Body of pancreas (tissue), 4 donors: Measurements from ENCODE around the gene METTL21C. TPM values are rescaled to one million over a fixed set of nuclear protein-coding genes. Genes with fewer than 3 reads are reported as not detected.

Experiments
- ATAC-seq: fragments of 150-250 bp; one replicate; pipeline ENCODE4 v1.9.1; 2016
- DNase-seq, 4 donors: peaks; one replicate each; pipeline ENCODE4 v3.0.0-alpha.2; 2019
- H3K27ac ChIP-seq, 4 donors: fragments of 200-600 bp; sonication (generic); 1 replicate in 3 of 4; 2 replicates in 1 of 4; pipeline versions ENCODE4 v1.5.1 to v1.6.1; 2016 to 2019; ENCODE audit warnings: mild to moderate bottlenecking in 1 of 4, mixed read lengths in 1 of 4, moderate library complexity in 1 of 4
- H3K27me3 ChIP-seq, 2 donors: fragments of 200-600 bp; sonication (generic); one replicate each; pipeline ENCODE4 v1.6.0; 2016; ENCODE audit warnings: mild to moderate bottlenecking in 1 of 2
- H3K36me3 ChIP-seq, 2 donors: fragments of 200-600 bp; sonication (generic); replicated peaks in 1 of 2; 2 replicates each; pipeline ENCODE4 v1.5.1; 2016; ENCODE audit warnings: low read depth in 2 of 2; ENCODE audit not compliant: insufficient read depth in 1 of 2
- H3K4me1 ChIP-seq: fragments of 200-600 bp; sonication (generic); one replicate; pipeline ENCODE4 v1.6.0; 2016
- H3K4me3 ChIP-seq, 2 donors: fragments of 200-600 bp; sonication (generic); 1 replicate in 1 of 2; 2 replicates in 1 of 2; pipeline ENCODE4 v1.5.1; 2016 to 2019
- H3K9me3 ChIP-seq, 3 donors: fragments of 200-600 bp; sonication (generic); 1 replicate in 2 of 3; 2 replicates in 1 of 3; pipeline ENCODE4 v1.5.1; 2016
- POLR2A ChIP-seq, 3 donors: fragments of 450-650 bp; IDR thresholded peaks; one replicate each; pipeline ENCODE4 v1.6.1; 2016; ENCODE audit warnings: antibody characterized with exemption in 3 of 3, mild to moderate bottlenecking in 2 of 3
- WGBS, 2 donors: methylation state at CpG; one replicate each; pipeline ENCODE4 v1.1.5; 2017; 5-methylcytosine and 5-hydroxymethylcytosine counted together
- intact Hi-C: fragments of 100-400 bp; cut with DNase I; formaldehyde crosslinking; loops from one replicate; pipeline ENCODE4 v1.15.1; 2023
- total RNA-seq, 2 donors: library from RNA; depleted of rRNA; stranded (reverse); fragments of >200 nt; gene quantifications; one replicate each; pipeline ENCODE4 v1.1.0, GENCODE V29; 2016
- TF ChIP-seq, protein P1 (sequence below), 7 experiments: fragments of 450-650 bp in 4 of 7; fragments of 200-600 bp in 3 of 7; sonication (generic) in 3 of 7; IDR thresholded peaks; one replicate each; pipeline ENCODE4 v1.5.1; 2016 to 2019; ENCODE audit warnings: antibody characterized with exemption in 7 of 7

The METTL21C gene
- total RNA-seq, 2 donors from 2014 or later = not detected

DNA sequence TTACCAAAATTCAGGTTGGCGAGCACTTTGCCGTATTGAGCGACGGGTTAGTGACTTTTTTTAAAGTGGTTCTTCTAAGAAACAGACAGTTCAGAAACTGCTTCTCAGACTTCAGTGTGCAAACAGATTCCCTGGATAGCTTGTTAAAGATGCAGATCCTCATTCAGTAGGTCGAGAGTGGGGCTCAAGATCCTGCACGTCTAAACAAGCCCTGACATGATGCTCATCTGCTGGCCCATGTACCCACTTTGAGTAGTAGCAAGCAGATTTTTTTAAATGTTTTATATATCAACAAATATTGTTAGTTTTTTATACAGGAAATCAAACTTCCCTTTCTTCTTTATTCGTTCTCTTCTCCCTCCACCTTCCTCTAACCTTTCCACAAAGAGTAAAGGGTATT is 7.3 kb downstream of the METTL21C start:
- no peak for ATAC-seq
- no peaks in the 10 kb centered on the region for H3K4me1 ChIP-seq
- intact Hi-C loops = no loop called here
- H3K4me3 ChIP-seq = no peak overlapping the region
- H3K27ac ChIP-seq = no peak overlapping the region
- no peak for TF ChIP-seq POLR2A (IDR thresholded peaks at IDR 0.05)
- TF ChIP-seq, protein P1, sequence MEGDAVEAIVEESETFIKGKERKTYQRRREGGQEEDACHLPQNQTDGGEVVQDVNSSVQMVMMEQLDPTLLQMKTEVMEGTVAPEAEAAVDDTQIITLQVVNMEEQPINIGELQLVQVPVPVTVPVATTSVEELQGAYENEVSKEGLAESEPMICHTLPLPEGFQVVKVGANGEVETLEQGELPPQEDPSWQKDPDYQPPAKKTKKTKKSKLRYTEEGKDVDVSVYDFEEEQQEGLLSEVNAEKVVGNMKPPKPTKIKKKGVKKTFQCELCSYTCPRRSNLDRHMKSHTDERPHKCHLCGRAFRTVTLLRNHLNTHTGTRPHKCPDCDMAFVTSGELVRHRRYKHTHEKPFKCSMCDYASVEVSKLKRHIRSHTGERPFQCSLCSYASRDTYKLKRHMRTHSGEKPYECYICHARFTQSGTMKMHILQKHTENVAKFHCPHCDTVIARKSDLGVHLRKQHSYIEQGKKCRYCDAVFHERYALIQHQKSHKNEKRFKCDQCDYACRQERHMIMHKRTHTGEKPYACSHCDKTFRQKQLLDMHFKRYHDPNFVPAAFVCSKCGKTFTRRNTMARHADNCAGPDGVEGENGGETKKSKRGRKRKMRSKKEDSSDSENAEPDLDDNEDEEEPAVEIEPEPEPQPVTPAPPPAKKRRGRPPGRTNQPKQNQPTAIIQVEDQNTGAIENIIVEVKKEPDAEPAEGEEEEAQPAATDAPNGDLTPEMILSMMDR (IDR thresholded peaks at IDR 0.05) = no peak
- no peaks in the 10 kb centered on the region for H3K27me3 ChIP-seq
- H3K36me3 ChIP-seq = no peaks in the 10 kb centered on the region
- DNase-seq = no peak
- H3K9me3 ChIP-seq = no peaks in the 10 kb centered on the region
- WGBS, 2 donors = 64% methylated on average over 7 of the region's 7 CpGs

- Histone ChIP-seq H3K27ac (no peak overlapping the region), H3K36me3 (no peaks in the 10 kb centered on the region), H3K4me3 (no peak overlapping the region), H3K27me3 (no peaks in the 10 kb centered on the region), H3K9me3 (no peaks in the 10 kb centered on the region), H3K4me1 (no peaks in the 10 kb centered on the region)
- no peak for DNase-seq
- no peak for ATAC-seq
- no peak for TF ChIP-seq POLR2A (IDR thresholded peaks at IDR 0.05)
- TF ChIP-seq, protein P1 (IDR thresholded peaks at IDR 0.05) = no peak
- intact Hi-C loops = no loop called here
- 63 to 80% methylated on average over 3 of the region's 3 CpGs for WGBS, 2 donors
Measured at GRCh38 chr13:102686024-102686423, 8.8 kb downstream of the METTL21C start.

DNA sequence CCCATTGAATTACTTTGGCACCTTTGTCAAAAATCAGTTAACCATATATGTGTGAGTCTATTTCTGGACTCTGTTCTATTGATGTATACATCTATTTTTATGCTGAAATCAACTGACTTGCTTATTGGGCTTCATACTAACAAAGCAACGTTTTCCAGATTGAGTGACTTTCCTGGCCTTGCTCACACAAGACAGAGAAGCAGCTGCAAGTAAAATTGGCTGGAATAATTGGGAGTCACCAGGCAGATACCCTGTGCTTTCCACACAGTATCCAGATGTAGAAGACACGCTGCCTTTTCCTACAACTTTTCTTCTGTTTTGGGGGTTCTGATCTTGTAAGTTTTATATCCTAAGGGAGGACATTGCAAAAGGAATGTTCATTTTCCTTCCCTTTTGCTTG is 11.2 kb downstream of the METTL21C start:
- WGBS, 2 donors = 58 to 64% methylated on average over 2 of the region's 2 CpGs
- ATAC-seq (no peak), DNase-seq (no peak)
- intact Hi-C loops = no loop called here
- Histone ChIP-seq H3K4me3 (no peak overlapping the region), H3K27ac (no peak overlapping the region), H3K4me1 (no peaks in the 10 kb centered on the region), H3K27me3 (no peaks in the 10 kb centered on the region), H3K36me3 (no peaks in the 10 kb centered on the region), H3K9me3 (no peaks in the 10 kb centered on the region)
- TF ChIP-seq, protein P1 (IDR thresholded peaks at IDR 0.05) = no peak
- TF ChIP-seq POLR2A (IDR thresholded peaks at IDR 0.05) = no peak

DNA sequence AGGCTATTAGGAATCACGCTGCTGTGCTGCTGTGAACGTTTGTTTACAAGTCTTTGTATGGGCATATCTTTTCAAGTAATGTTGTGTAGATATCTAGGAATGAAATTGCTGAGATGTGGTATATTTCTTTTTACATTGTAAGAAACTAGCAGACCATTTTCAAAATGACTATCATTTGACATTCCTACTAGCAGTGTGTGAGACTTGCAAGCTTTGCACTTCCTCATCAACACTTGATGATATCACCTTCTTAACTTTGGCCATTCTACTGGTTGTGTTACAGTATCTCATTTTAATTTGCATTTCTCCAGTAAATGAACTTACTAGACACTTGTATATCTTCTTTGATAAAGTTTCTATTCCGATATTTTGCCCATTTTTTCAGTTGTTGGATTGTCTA is 12.1 kb downstream of the METTL21C start:
- Histone ChIP-seq H3K27ac (no peak overlapping the region), H3K4me1 (no peaks in the 10 kb centered on the region), H3K27me3 (no peaks in the 10 kb centered on the region), H3K9me3 (no peaks in the 10 kb centered on the region), H3K4me3 (no peak overlapping the region), H3K36me3 (peaks cover 0 to under 1% of the 10 kb centered on the region in 2 donors)
- DNase-seq = no peak
- TF ChIP-seq POLR2A (IDR thresholded peaks at IDR 0.05) = no peak
- TF ChIP-seq, protein P1 (IDR thresholded peaks at IDR 0.05) = no peak
- intact Hi-C loops = no loop called here
- 52 to 54% methylated on average over 3 of the region's 3 CpGs for WGBS, 2 donors
- ATAC-seq = no peak

- no peak overlapping the region for H3K4me3 ChIP-seq
- intact Hi-C loops = no loop called here
- H3K27ac ChIP-seq = no peak overlapping the region
- H3K4me1 ChIP-seq = no peaks in the 10 kb centered on the region
- peaks cover 0 to 4% of the 10 kb centered on the region in 2 donors for H3K36me3 ChIP-seq
- no peaks in the 10 kb centered on the region for H3K27me3 ChIP-seq
- 65 to 69% methylated on average over 4 of the region's 4 CpGs for WGBS, 2 donors
- TF ChIP-seq POLR2A (IDR thresholded peaks at IDR 0.05) = no peak
- TF ChIP-seq, protein P1 (IDR thresholded peaks at IDR 0.05) = no peak
- DNase-seq = no peak
- ATAC-seq = no peak
- H3K9me3 ChIP-seq = no peaks in the 10 kb centered on the region
Measured at GRCh38 chr13:102682211-102682610, 12.6 kb downstream of the METTL21C start.
